ENCODE data around the gene KCNT1.

DNA sequence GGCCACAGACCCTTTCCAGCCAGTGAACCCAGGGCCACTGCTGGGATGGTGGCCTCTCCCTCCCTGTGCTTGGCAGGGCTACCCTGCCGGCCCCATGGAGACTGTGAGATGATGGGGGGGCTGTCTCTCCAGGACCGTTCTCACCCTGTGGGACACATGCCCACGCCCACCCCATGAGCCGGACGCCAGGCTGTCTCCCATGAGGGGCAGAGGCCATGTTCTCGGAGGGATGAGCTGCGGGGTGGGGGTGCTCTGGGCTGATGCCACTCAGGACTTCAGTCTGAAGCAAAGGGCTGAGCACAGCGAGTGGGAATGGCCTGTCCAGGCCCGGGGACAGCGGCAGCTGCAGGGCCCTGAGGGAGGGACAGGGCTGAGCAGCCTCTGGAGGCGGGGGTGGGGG lies 88.9 kb downstream of the KCNT1 start:
- TF ChIP-seq, protein P1, sequence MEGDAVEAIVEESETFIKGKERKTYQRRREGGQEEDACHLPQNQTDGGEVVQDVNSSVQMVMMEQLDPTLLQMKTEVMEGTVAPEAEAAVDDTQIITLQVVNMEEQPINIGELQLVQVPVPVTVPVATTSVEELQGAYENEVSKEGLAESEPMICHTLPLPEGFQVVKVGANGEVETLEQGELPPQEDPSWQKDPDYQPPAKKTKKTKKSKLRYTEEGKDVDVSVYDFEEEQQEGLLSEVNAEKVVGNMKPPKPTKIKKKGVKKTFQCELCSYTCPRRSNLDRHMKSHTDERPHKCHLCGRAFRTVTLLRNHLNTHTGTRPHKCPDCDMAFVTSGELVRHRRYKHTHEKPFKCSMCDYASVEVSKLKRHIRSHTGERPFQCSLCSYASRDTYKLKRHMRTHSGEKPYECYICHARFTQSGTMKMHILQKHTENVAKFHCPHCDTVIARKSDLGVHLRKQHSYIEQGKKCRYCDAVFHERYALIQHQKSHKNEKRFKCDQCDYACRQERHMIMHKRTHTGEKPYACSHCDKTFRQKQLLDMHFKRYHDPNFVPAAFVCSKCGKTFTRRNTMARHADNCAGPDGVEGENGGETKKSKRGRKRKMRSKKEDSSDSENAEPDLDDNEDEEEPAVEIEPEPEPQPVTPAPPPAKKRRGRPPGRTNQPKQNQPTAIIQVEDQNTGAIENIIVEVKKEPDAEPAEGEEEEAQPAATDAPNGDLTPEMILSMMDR (IDR thresholded peaks at IDR 0.05), result no peak
- TF ChIP-seq POLR2A (IDR thresholded peaks at IDR 0.05), result no peak

Measured in uterus (tissue), 2 donors.